OCI-LY1 (cell line): Measurements from ENCODE around the gene TLR8.

ENCODE experiments used
- H2AFZ ChIP-seq: fragments of 200-600 bp; sonication (generic), shearing (Covaris generic); 2 replicates; pipeline ENCODE4 v1.6.0; 2014; ENCODE audit warnings: antibody characterized with exemption, mild to moderate bottlenecking, low read length
- H3F3A ChIP-seq: fragments of 200-600 bp; sonication (generic), shearing (Covaris generic); 2 replicates; pipeline ENCODE4 v1.6.0; 2014; ENCODE audit warnings: mild to moderate bottlenecking, antibody characterized with exemption, low read length, moderate library complexity; ENCODE audit not compliant: insufficient read depth
- H3K27ac ChIP-seq: fragments of 200-600 bp; sonication (generic); 2 replicates; pipeline ENCODE4 v1.5.1; 2014; ENCODE audit warnings: low read length, mixed run types, mild to moderate bottlenecking, low read depth; ENCODE audit not compliant: poor library complexity, severe bottlenecking
- H3K27me3 ChIP-seq: fragments of 200-600 bp; sonication (generic); 2 replicates; pipeline ENCODE4 v1.6.0; 2014; ENCODE audit warnings: antibody characterized with exemption, mild to moderate bottlenecking, low read length, moderate library complexity; ENCODE audit not compliant: insufficient read depth
- H3K36me3 ChIP-seq: fragments of 200-600 bp; sonication (generic); 2 replicates; pipeline ENCODE4 v1.6.1; 2014; ENCODE audit warnings: mild to moderate bottlenecking, antibody characterized with exemption, low read length, moderate library complexity, mixed read lengths; ENCODE audit not compliant: insufficient read depth
- H3K4me1 ChIP-seq: fragments of 200-600 bp; sonication (generic); 2 replicates; pipeline ENCODE4 v1.5.1; 2014; ENCODE audit warnings: mild to moderate bottlenecking, low read length, moderate library complexity; ENCODE audit not compliant: insufficient read depth, severe bottlenecking
- H3K4me2 ChIP-seq: fragments of 200-600 bp; sonication (generic), shearing (Covaris generic); 2 replicates; pipeline ENCODE4 v1.6.1; 2014; ENCODE audit warnings: low read length
- H3K4me3 ChIP-seq: fragments of 200-600 bp; sonication (generic); 2 replicates; pipeline ENCODE4 v1.5.1; 2014; ENCODE audit warnings: low read length, low read depth, mild to moderate bottlenecking, mixed read lengths; ENCODE audit not compliant: poor library complexity, severe bottlenecking
- H3K79me2 ChIP-seq: fragments of 200-600 bp; shearing (Covaris generic); 2 replicates; pipeline ENCODE4 v1.6.1; 2016; ENCODE audit warnings: mixed run types, low read length, mixed read lengths; ENCODE audit not compliant: insufficient read depth
- H3K9ac ChIP-seq: fragments of 200-600 bp; sonication (generic), shearing (Covaris generic); 2 replicates; pipeline ENCODE4 v1.6.1; 2014; ENCODE audit warnings: mild to moderate bottlenecking, low read length, mixed read lengths
- H3K9me2 ChIP-seq: fragments of 200-600 bp; sonication (generic), shearing (Covaris generic); 2 replicates; pipeline ENCODE4 v1.6.1; 2014; ENCODE audit warnings: low read depth, mild to moderate bottlenecking, low read length, mixed read lengths
- H3K9me3 ChIP-seq: fragments of 200-600 bp; shearing (Covaris generic); 2 replicates; pipeline ENCODE4 v1.6.1; 2014; ENCODE audit warnings: low read length, mixed read lengths
- H4K20me1 ChIP-seq: fragments of 200-600 bp; sonication (generic), shearing (Covaris generic); 2 replicates; pipeline ENCODE4 v1.6.0; 2016; ENCODE audit warnings: mild to moderate bottlenecking, low read length; ENCODE audit not compliant: insufficient read depth
- CTCF ChIP-seq: fragments of 200-600 bp; sonication (generic), shearing (Covaris generic); IDR thresholded peaks from 2 replicates; pipeline ENCODE4 v1.5.1; 2017; ENCODE audit warnings: mild to moderate bottlenecking, antibody characterized with exemption, low read length, moderate library complexity, mixed read lengths
- EZH2 ChIP-seq: fragments of 200-600 bp; sonication (generic), shearing (Covaris generic); IDR thresholded peaks from 2 replicates; pipeline ENCODE4 v1.8.0; 2017; ENCODE audit warnings: borderline replicate concordance, mixed run types, mild to moderate bottlenecking, antibody characterized with exemption, low read length, moderate library complexity, mixed read lengths

Gene TLR8

GRCh38 chrX:12945494-12945893 is 39.1 kb downstream of the TLR8 start:
- TF ChIP-seq EZH2 (no peak), CTCF (no peak)
- Histone ChIP-seq H4K20me1 (no peaks in the 10 kb centered on the region), H3K4me1 (peaks cover 44% of the 10 kb centered on the region)

GRCh38 chrX:12946406-12946805 is 40.0 kb downstream of the TLR8 start:
- Histone ChIP-seq H3K79me2 (no peaks in the 10 kb centered on the region), H3K9ac (no peak overlapping the region), H3K27me3 (no peaks in the 10 kb centered on the region), H3K36me3 (no peaks in the 10 kb centered on the region), H3K4me3 (no peak overlapping the region), H2AFZ (no peak overlapping the region), H3K9me3 (no peaks in the 10 kb centered on the region), H3F3A (0 out of 2 replicates have a peak, but pooled peaks cover 5% of the 10 kb centered on the region), H3K27ac (no peak overlapping the region), H3K9me2 (no peaks in the 10 kb centered on the region), H4K20me1 (no peaks in the 10 kb centered on the region), H3K4me1 (peaks cover 53% of the 10 kb centered on the region), H3K4me2 (no peak overlapping the region)
- TF ChIP-seq EZH2, result no peak
- TF ChIP-seq CTCF, result no peak

More at GRCh38 chrX:12945494-12945893, 39.1 kb downstream of the TLR8 start:
- Histone ChIP-seq H3K79me2 (no peaks in the 10 kb centered on the region), H3K36me3 (no peaks in the 10 kb centered on the region), H3F3A (0 out of 2 replicates have a peak, but pooled peaks cover 3% of the 10 kb centered on the region), H3K9me2 (no peaks in the 10 kb centered on the region), H3K4me2 (no peak overlapping the region), H3K27me3 (no peaks in the 10 kb centered on the region), H3K4me3 (no peak overlapping the region), H2AFZ (no peak overlapping the region), H3K9me3 (no peaks in the 10 kb centered on the region), H3K9ac (no peak overlapping the region), H3K27ac (no peak overlapping the region)

GRCh38 chrX:12946838-12947544 is 40.6 kb downstream of the TLR8 start:
- H3K27me3 ChIP-seq, result no peaks in the 10 kb centered on the region
- TF ChIP-seq CTCF (peak; percentile 96), EZH2 (no peak)
- no peaks in the 10 kb centered on the region for H3K9me3 ChIP-seq
- peak overlapping the region; percentile 100 for H3K27ac ChIP-seq
- H3K9ac ChIP-seq, result peak overlapping the region; percentile 84
- no peaks in the 10 kb centered on the region for H3K36me3 ChIP-seq
- H4K20me1 ChIP-seq, result no peaks in the 10 kb centered on the region
- no peaks in the 10 kb centered on the region for H3K9me2 ChIP-seq
- no peak overlapping the region for H2AFZ ChIP-seq
- no peaks in the 10 kb centered on the region for H3K79me2 ChIP-seq
- peak overlapping the region; percentile 42 for H3K4me3 ChIP-seq
- H3K4me1 ChIP-seq, result peaks cover 58% of the 10 kb centered on the region
- H3K4me2 ChIP-seq, result peak overlapping the region; percentile 95
- 0 out of 2 replicates have a peak, but pooled peaks cover 5% of the 10 kb centered on the region for H3F3A ChIP-seq
